Liver (tissue), 3 donors: ENCODE measurements around the gene JCAD.
"Not testable (repeated sequence)": the region's sequence is repeated elsewhere in the genome, so short reads cannot be mapped to it uniquely, and the experiment has no call there.

Experiments used
- EGR1 ChIP-seq, 2 donors: IDR thresholded peaks; 2 replicates each; pipeline ENCODE4 v1.6.1; 2016 to 2018; ENCODE audit warnings: antibody characterized with exemption in 2 of 2, low read depth in 2 of 2
- FOXA1 ChIP-seq: IDR thresholded peaks from 2 replicates; pipeline ENCODE4 v1.6.1; 2016; ENCODE audit warnings: antibody characterized with exemption
- GABPA ChIP-seq, 2 donors: IDR thresholded peaks in 1 of 2; conservative IDR thresholded peaks in 1 of 2; 2 replicates each; pipeline ENCODE4 v1.6.1; 2016; ENCODE audit warnings: antibody characterized with exemption in 2 of 2, mild to moderate bottlenecking in 1 of 2, moderate library complexity in 1 of 2
- HNF4G ChIP-seq: IDR thresholded peaks from 2 replicates; pipeline ENCODE4 v1.6.1; 2016; ENCODE audit warnings: antibody characterized with exemption
- JUND ChIP-seq, 2 donors: IDR thresholded peaks; 2 replicates each; pipeline ENCODE4 v1.6.1; 2016; ENCODE audit warnings: antibody characterized with exemption in 2 of 2
- NR2F2 ChIP-seq: IDR thresholded peaks from 2 replicates; pipeline ENCODE4 v1.6.1; 2016; ENCODE audit warnings: antibody characterized with exemption
- RAD21 ChIP-seq, 2 donors: IDR thresholded peaks; 2 replicates each; pipeline ENCODE4 v1.6.1; 2016; ENCODE audit warnings: antibody characterized with exemption in 2 of 2, mild to moderate bottlenecking in 2 of 2
- SP1 ChIP-seq: IDR thresholded peaks from 2 replicates; pipeline ENCODE4 v1.6.1; 2018; ENCODE audit warnings: antibody characterized with exemption, mild to moderate bottlenecking
- TAF1 ChIP-seq: conservative IDR thresholded peaks from 2 replicates; pipeline ENCODE4 v1.6.1; 2016; ENCODE audit warnings: antibody characterized with exemption, mild to moderate bottlenecking
- YY1 ChIP-seq: IDR thresholded peaks from 2 replicates; pipeline ENCODE4 v1.6.1; 2016; ENCODE audit warnings: antibody characterized with exemption, mild to moderate bottlenecking
- TF ChIP-seq, protein P1 (sequence below): fragments of 150-350 bp; IDR thresholded peaks from 2 replicates; pipeline ENCODE4 v1.5.1; 2017; ENCODE audit warnings: improper control_type of control experiment, low read depth, low read length; ENCODE audit not compliant: missing input control
- TF ChIP-seq, protein P2 (sequence below): IDR thresholded peaks from 2 replicates; pipeline ENCODE4 v1.6.1; 2016; ENCODE audit warnings: antibody characterized with exemption
- TF ChIP-seq, protein P3 (sequence below): IDR thresholded peaks from 2 replicates; pipeline ENCODE4 v1.6.1; 2016; ENCODE audit warnings: antibody characterized with exemption, mild to moderate bottlenecking
- TF ChIP-seq, protein P4 (sequence below): IDR thresholded peaks from 2 replicates; pipeline ENCODE4 v1.6.1; 2016; ENCODE audit warnings: antibody characterized with exemption
- donor health status: healthy.
- donor health status: healthy.

DNA sequence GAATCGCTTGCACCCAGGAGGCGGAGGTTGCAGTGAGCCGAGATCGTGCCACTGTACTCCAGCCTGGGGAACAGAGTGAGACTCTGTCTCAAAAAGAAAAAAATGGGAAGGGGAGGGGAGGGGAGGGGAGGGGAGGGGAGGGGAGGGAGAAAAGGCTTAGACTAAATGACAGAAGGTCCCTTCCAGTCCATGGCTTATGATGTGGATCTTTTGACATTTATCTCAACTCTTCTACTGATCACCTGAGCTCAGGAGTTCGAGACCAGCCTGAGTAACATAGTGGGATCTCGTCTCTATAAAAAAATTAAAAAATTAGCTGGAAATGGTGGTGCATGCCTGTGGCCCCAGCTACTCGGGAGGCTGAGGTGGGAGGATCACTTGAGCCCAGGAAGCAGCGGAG lies 34.0 kb downstream of the JCAD start:
- TF ChIP-seq, protein P1, sequence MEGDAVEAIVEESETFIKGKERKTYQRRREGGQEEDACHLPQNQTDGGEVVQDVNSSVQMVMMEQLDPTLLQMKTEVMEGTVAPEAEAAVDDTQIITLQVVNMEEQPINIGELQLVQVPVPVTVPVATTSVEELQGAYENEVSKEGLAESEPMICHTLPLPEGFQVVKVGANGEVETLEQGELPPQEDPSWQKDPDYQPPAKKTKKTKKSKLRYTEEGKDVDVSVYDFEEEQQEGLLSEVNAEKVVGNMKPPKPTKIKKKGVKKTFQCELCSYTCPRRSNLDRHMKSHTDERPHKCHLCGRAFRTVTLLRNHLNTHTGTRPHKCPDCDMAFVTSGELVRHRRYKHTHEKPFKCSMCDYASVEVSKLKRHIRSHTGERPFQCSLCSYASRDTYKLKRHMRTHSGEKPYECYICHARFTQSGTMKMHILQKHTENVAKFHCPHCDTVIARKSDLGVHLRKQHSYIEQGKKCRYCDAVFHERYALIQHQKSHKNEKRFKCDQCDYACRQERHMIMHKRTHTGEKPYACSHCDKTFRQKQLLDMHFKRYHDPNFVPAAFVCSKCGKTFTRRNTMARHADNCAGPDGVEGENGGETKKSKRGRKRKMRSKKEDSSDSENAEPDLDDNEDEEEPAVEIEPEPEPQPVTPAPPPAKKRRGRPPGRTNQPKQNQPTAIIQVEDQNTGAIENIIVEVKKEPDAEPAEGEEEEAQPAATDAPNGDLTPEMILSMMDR = not testable (repeated sequence)
- TF ChIP-seq YY1; TAF1; HNF4G; SP1; FOXA1; GABPA (IDR thresholded peaks at IDR 0.05 in 1 of 2, conservative IDR thresholded peaks at IDR 0.05 in 1 of 2); EGR1 (IDR thresholded peaks at IDR 0.05; ENCODE audit: low read depth in 2 of 2); JUND (IDR thresholded peaks at IDR 0.05); RAD21 (IDR thresholded peaks at IDR 0.05); NR2F2: not testable (repeated sequence)
- TF ChIP-seq, protein P2, sequence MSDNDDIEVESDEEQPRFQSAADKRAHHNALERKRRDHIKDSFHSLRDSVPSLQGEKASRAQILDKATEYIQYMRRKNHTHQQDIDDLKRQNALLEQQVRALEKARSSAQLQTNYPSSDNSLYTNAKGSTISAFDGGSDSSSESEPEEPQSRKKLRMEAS = not testable (repeated sequence)
- TF ChIP-seq, protein P3, sequence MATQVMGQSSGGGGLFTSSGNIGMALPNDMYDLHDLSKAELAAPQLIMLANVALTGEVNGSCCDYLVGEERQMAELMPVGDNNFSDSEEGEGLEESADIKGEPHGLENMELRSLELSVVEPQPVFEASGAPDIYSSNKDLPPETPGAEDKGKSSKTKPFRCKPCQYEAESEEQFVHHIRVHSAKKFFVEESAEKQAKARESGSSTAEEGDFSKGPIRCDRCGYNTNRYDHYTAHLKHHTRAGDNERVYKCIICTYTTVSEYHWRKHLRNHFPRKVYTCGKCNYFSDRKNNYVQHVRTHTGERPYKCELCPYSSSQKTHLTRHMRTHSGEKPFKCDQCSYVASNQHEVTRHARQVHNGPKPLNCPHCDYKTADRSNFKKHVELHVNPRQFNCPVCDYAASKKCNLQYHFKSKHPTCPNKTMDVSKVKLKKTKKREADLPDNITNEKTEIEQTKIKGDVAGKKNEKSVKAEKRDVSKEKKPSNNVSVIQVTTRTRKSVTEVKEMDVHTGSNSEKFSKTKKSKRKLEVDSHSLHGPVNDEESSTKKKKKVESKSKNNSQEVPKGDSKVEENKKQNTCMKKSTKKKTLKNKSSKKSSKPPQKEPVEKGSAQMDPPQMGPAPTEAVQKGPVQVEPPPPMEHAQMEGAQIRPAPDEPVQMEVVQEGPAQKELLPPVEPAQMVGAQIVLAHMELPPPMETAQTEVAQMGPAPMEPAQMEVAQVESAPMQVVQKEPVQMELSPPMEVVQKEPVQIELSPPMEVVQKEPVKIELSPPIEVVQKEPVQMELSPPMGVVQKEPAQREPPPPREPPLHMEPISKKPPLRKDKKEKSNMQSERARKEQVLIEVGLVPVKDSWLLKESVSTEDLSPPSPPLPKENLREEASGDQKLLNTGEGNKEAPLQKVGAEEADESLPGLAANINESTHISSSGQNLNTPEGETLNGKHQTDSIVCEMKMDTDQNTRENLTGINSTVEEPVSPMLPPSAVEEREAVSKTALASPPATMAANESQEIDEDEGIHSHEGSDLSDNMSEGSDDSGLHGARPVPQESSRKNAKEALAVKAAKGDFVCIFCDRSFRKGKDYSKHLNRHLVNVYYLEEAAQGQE = not testable (repeated sequence)
- TF ChIP-seq, protein P4, sequence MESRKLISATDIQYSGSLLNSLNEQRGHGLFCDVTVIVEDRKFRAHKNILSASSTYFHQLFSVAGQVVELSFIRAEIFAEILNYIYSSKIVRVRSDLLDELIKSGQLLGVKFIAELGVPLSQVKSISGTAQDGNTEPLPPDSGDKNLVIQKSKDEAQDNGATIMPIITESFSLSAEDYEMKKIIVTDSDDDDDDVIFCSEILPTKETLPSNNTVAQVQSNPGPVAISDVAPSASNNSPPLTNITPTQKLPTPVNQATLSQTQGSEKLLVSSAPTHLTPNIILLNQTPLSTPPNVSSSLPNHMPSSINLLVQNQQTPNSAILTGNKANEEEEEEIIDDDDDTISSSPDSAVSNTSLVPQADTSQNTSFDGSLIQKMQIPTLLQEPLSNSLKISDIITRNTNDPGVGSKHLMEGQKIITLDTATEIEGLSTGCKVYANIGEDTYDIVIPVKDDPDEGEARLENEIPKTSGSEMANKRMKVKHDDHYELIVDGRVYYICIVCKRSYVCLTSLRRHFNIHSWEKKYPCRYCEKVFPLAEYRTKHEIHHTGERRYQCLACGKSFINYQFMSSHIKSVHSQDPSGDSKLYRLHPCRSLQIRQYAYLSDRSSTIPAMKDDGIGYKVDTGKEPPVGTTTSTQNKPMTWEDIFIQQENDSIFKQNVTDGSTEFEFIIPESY = not testable (repeated sequence)
